Activated CD4-positive, CD25-positive, alpha-beta regulatory T cell treated with anti-CD3 and anti-CD28 coated beads, Interleukin-2, amount 50 U/mL, for 24 hours (primary cell): Measurements from ENCODE around the gene CBR3.

Experiments used
- ATAC-seq, 2 donors: fragments of 150-1000 bp; cut with Tn5 transposase; one replicate each; pipeline ENCODE4 v1.10.0; 2021; ENCODE audit warnings: mild to moderate bottlenecking in 1 of 2, moderate library complexity in 1 of 2

CBR3 gene

GRCh38 chr21:36186506-36187399 is 51.9 kb downstream of the CBR3 start:
- no peak for ATAC-seq

GRCh38 chr21:36188081-36188681 is 53.3 kb downstream of the CBR3 start:
- no peak for ATAC-seq

DNA sequence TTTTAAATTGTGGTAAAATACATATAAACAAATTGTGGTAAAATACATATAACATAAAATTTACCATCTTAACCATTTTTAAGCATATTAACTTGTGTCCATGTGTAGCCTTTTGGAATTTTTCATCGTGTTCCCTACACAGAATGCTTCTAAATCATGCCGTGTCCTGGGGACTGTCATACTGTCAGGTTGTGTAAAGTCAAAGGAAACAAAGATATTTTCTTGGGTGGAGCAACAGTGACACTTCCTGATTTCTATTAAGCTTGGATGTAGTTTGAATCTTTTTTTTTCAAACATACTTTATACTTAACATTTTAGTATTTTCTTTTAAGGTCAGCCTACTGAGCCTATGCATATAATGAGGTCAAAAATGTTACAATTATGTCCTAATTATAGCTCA is 54.1 kb downstream of the CBR3 start:
- no peak for ATAC-seq

- no peak for ATAC-seq
These were observed 55.9 kb downstream of the CBR3 start for GRCh38 chr21:36190736-36191135.

GRCh38 chr21:36193200-36193599 is 58.3 kb downstream of the CBR3 start:
- ATAC-seq = no peak

- ATAC-seq = no peak
These were observed 59.1 kb downstream of the CBR3 start for GRCh38 chr21:36194024-36194423.

DNA sequence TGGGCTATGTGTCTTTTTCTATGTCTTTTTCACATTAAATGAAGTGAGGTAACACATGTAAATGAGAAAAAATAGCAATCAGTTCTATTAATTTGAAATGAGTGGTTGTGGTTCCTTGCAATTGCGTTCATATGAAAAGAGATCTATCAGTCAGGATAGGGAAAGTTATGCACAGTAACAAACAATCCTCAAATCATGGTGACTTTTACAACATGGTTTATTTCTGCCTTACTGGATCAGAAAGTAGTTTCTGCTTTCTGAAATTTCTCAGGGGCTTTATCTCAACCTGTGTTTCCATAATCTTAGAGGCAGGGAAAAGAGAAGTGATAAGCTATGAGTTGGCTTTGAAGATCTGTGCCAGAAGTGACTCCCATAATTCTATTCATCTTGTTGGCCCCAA is 60.7 kb downstream of the CBR3 start:
- ATAC-seq = no peak
